Smooth muscle cell (in vitro differentiated cells): Measurements from ENCODE around the gene MAP2. TPM values are rescaled to one million over a fixed set of nuclear protein-coding genes. Genes with fewer than 3 reads are reported as not detected.

Experiments
- DNase-seq: peaks from one replicate; lab custom pipeline; 2025; ENCODE audit not compliant: unreplicated experiment; lab: John Stamatoyannopoulos, UW
- H2AFZ ChIP-seq: fragments of 200-600 bp; sonication (generic); 2 replicates; pipeline ENCODE4 v1.6.0; 2016; ENCODE audit warnings: antibody characterized with exemption, low read depth, mild to moderate bottlenecking
- H3F3A ChIP-seq: fragments of 200-600 bp; sonication (generic); 2 replicates; pipeline ENCODE4 v1.6.0; 2017; ENCODE audit warnings: antibody characterized with exemption, low read depth
- H3K27ac ChIP-seq: fragments of 200-600 bp; sonication (generic); 2 replicates; pipeline ENCODE4 v1.5.1; 2016; ENCODE audit warnings: low read depth, mild to moderate bottlenecking
- H3K27me3 ChIP-seq: fragments of 200-600 bp; sonication (generic); 2 replicates; pipeline ENCODE4 v1.6.1; 2016; ENCODE audit warnings: low read depth, mild to moderate bottlenecking
- H3K36me3 ChIP-seq: fragments of 200-600 bp; sonication (generic); 2 replicates; pipeline ENCODE4 v1.5.1; 2016; ENCODE audit warnings: low read depth
- H3K4me1 ChIP-seq: fragments of 200-600 bp; sonication (generic); 2 replicates; pipeline ENCODE4 v1.5.1; 2016; ENCODE audit warnings: low read depth
- H3K4me2 ChIP-seq: fragments of 200-600 bp; sonication (generic); 2 replicates; pipeline ENCODE4 v1.6.0; 2016; ENCODE audit warnings: mild to moderate bottlenecking
- H3K4me3 ChIP-seq: fragments of 200-600 bp; sonication (generic); 2 replicates; pipeline ENCODE4 v1.5.1; 2016; ENCODE audit warnings: mild to moderate bottlenecking
- H3K79me2 ChIP-seq: fragments of 200-600 bp; sonication (generic); 2 replicates; pipeline ENCODE4 v1.6.0; 2016; ENCODE audit warnings: low read depth, mild to moderate bottlenecking
- H3K9ac ChIP-seq: fragments of 200-600 bp; sonication (generic); 2 replicates; pipeline ENCODE4 v1.6.0; 2016; ENCODE audit warnings: low read depth
- H3K9me3 ChIP-seq: fragments of 200-600 bp; sonication (generic); replicated peaks from 2 replicates; pipeline ENCODE4 v1.5.1; 2016; ENCODE audit warnings: low read depth
- H4K20me1 ChIP-seq: fragments of 200-600 bp; sonication (generic); 2 replicates; pipeline ENCODE4 v1.6.0; 2016; ENCODE audit warnings: low read depth
- WGBS: methylation state at CpG from one replicate; pipeline ENCODE4 v1.1.7; 2016; ENCODE audit warnings: low lambda C conversion rate; 5-methylcytosine and 5-hydroxymethylcytosine counted together
- polyA plus RNA-seq: library from polyadenylated mRNA; unstranded; fragments of >200 nt; fragmentation: Nextera tagmentation; extraction: Ambion mirVana; gene quantifications from 2 replicates; pipeline ENCODE4 v1.2.1, GENCODE V29; 2016
- total RNA-seq: library from RNA; depleted of rRNA; stranded (reverse); fragments of >200 nt; gene quantifications from 2 replicates; pipeline ENCODE4 v1.2.3, GENCODE V29; 2014
- TF ChIP-seq, protein P1 (sequence below): fragments of 200-600 bp; sonication (generic); IDR thresholded peaks from 2 replicates; pipeline ENCODE4 v1.5.1; 2017; ENCODE audit warnings: borderline replicate concordance, mild to moderate bottlenecking, antibody characterized with exemption; ENCODE audit not compliant: insufficient read depth, poor library complexity, severe bottlenecking

The MAP2 gene
- total and polyA plus RNA-seq, 2 experiments from 2014 or later = 1.8 to 18.7 TPM

- 76% methylated on average over 1 of the region's 1 CpG for WGBS
- Histone ChIP-seq H3K4me1 (peaks cover 26% of the 10 kb centered on the region), H3K9me3 (no peaks in the 10 kb centered on the region), H3K9ac (no peak overlapping the region), H3K27ac (no peak overlapping the region), H3K4me3 (no peak overlapping the region), H3K4me2 (no peak overlapping the region), H3K36me3 (no peaks in the 10 kb centered on the region), H3F3A (no peaks in the 10 kb centered on the region), H3K79me2 (no peaks in the 10 kb centered on the region), H4K20me1 (no peaks in the 10 kb centered on the region), H2AFZ (no peak overlapping the region), H3K27me3 (no peaks in the 10 kb centered on the region)
- no peak for DNase-seq
- TF ChIP-seq, protein P1, sequence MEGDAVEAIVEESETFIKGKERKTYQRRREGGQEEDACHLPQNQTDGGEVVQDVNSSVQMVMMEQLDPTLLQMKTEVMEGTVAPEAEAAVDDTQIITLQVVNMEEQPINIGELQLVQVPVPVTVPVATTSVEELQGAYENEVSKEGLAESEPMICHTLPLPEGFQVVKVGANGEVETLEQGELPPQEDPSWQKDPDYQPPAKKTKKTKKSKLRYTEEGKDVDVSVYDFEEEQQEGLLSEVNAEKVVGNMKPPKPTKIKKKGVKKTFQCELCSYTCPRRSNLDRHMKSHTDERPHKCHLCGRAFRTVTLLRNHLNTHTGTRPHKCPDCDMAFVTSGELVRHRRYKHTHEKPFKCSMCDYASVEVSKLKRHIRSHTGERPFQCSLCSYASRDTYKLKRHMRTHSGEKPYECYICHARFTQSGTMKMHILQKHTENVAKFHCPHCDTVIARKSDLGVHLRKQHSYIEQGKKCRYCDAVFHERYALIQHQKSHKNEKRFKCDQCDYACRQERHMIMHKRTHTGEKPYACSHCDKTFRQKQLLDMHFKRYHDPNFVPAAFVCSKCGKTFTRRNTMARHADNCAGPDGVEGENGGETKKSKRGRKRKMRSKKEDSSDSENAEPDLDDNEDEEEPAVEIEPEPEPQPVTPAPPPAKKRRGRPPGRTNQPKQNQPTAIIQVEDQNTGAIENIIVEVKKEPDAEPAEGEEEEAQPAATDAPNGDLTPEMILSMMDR = no peak
These were observed 157.2 kb downstream of the MAP2 start for GRCh38 chr2:209581040-209581439.

DNA sequence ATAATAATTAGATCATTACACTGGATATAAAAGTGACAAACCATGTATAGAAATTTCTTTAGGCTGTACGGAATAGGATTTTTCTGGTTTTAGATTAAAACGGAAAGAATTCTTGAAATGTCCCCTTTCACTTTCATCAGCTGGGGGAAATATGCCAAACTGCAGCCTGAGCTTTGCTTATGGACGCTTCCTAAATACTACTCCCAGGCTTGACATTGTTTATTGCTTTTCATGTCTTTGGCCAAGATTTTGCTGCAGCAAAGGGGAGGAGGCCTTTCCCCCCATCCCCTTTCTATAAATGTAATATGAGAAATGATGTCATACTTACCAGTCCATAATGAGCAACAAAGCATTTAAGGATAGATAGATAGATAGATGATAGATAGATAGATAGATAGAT lies 158.4 kb downstream of the MAP2 start:
- Histone ChIP-seq H3K4me1 (peaks cover 30% of the 10 kb centered on the region), H3K4me3 (no peak overlapping the region), H3F3A (no peaks in the 10 kb centered on the region), H3K36me3 (no peaks in the 10 kb centered on the region), H3K27ac (no peak overlapping the region), H3K27me3 (no peaks in the 10 kb centered on the region), H3K79me2 (no peaks in the 10 kb centered on the region), H3K9me3 (no peaks in the 10 kb centered on the region), H3K9ac (no peak overlapping the region), H3K4me2 (no peak overlapping the region), H4K20me1 (no peaks in the 10 kb centered on the region), H2AFZ (no peak overlapping the region)
- TF ChIP-seq, protein P1 = no peak
- DNase-seq = no peak
- 77% methylated on average over 3 of the region's 3 CpGs for WGBS

DNA sequence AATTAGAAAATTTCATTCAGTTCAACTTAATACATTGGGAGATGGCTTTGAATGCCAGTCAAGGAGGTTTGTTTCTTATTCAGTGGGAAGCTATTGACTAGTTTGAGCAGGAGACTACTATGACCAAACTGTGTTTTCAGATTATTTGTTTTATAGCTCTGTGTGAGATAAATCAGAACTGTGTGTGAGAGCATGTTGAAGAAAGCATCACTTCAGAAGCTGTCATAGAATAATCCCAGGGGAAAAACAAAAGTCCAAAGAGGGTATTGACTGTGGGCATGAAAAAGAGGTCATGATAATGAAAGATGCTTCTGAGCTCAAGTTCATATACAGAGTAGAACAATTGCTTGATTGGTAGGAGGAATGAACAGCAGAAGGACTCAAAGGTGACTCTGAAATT lies 160.6 kb downstream of the MAP2 start:
- Histone ChIP-seq H3K4me3 (no peak overlapping the region), H3F3A (no peaks in the 10 kb centered on the region)
- no peak for DNase-seq

GRCh38 chr2:209584915-209585314 lies 161.1 kb downstream of the MAP2 start:
- no peak overlapping the region for H3K4me3 ChIP-seq
- no peaks in the 10 kb centered on the region for H3K27me3 ChIP-seq
- H3K9me3 ChIP-seq = no peaks in the 10 kb centered on the region
- H3K4me2 ChIP-seq = no peak overlapping the region
- DNase-seq = no peak
- no peaks in the 10 kb centered on the region for H3F3A ChIP-seq
- H3K9ac ChIP-seq = no peak overlapping the region
- H3K36me3 ChIP-seq = no peaks in the 10 kb centered on the region
- H3K79me2 ChIP-seq = no peaks in the 10 kb centered on the region
- H3K4me1 ChIP-seq = peaks cover 6% of the 10 kb centered on the region
- WGBS = 73% methylated on average over 5 of the region's 5 CpGs
- H3K27ac ChIP-seq = no peak overlapping the region
- TF ChIP-seq, protein P1 = no peak
- no peaks in the 10 kb centered on the region for H4K20me1 ChIP-seq
- no peak overlapping the region for H2AFZ ChIP-seq

More for the DNA sequence above, 160.6 kb downstream of the MAP2 start:
- Histone ChIP-seq H3K9me3 (no peaks in the 10 kb centered on the region), H3K4me1 (peaks cover 11% of the 10 kb centered on the region), H2AFZ (no peak overlapping the region), H3K9ac (no peak overlapping the region), H3K79me2 (no peaks in the 10 kb centered on the region), H3K27ac (no peak overlapping the region), H3K36me3 (no peaks in the 10 kb centered on the region), H4K20me1 (no peaks in the 10 kb centered on the region), H3K27me3 (no peaks in the 10 kb centered on the region), H3K4me2 (no peak overlapping the region)
- TF ChIP-seq, protein P1 = no peak
